ENCODE results near the gene BTBD17. TPM values are rescaled to one million over a fixed set of nuclear protein-coding genes. Genes with fewer than 3 reads are reported as not detected.

The BTBD17 gene
- total RNA-seq, 2 experiments from 2014 or later: not detected

- intact Hi-C loops (cut with micrococcal nuclease): no loop called here
- no peak overlapping the region for H3K4me3 Mint-ChIP-seq
- H3K36me3 Mint-ChIP-seq (ENCODE audit: low read depth): no peaks in the 10 kb centered on the region
- DNase-seq: no peak
- H3K27me3 Mint-ChIP-seq (ENCODE audit: low read depth): no peaks in the 10 kb centered on the region
- CTCF ChIA-PET: no interaction called here
- no peak overlapping the region for H3K27ac Mint-ChIP-seq
- no peaks in the 10 kb centered on the region for H3K9me3 Mint-ChIP-seq
- no peaks in the 10 kb centered on the region for H3K4me1 Mint-ChIP-seq (ENCODE audit: low read depth)
These were observed 19.4 kb downstream of the BTBD17 start for GRCh38 chr17:74342224-74342623.

- Mint-ChIP-seq H3K36me3 (ENCODE audit: low read depth) (no peaks in the 10 kb centered on the region), H3K27me3 (ENCODE audit: low read depth) (no peaks in the 10 kb centered on the region), H3K4me3 (no peak overlapping the region), H3K4me1 (ENCODE audit: low read depth) (no peaks in the 10 kb centered on the region), H3K27ac (no peak overlapping the region), H3K9me3 (no peaks in the 10 kb centered on the region)
- DNase-seq: no peak
- intact Hi-C loops (cut with micrococcal nuclease): no loop called here
- CTCF ChIA-PET: interaction anchor here (0.6 kb wide), 1 partner anchor 502 kb away, joined by 3 read pairs; no protein-coding TSS in a partner anchor
These were observed 21.1 kb downstream of the BTBD17 start for GRCh38 chr17:74340470-74341023.

GRCh38 chr17:74339537-74340195 is 22.0 kb downstream of the BTBD17 start:
- CTCF ChIA-PET: no interaction called here
- H3K27me3 Mint-ChIP-seq (ENCODE audit: low read depth): no peaks in the 10 kb centered on the region
- DNase-seq: no peak
- no peak overlapping the region for H3K4me3 Mint-ChIP-seq
- no peaks in the 10 kb centered on the region for H3K4me1 Mint-ChIP-seq (ENCODE audit: low read depth)
- no peaks in the 10 kb centered on the region for H3K36me3 Mint-ChIP-seq (ENCODE audit: low read depth)
- no peaks in the 10 kb centered on the region for H3K9me3 Mint-ChIP-seq
- no peak overlapping the region for H3K27ac Mint-ChIP-seq
- intact Hi-C loops (cut with micrococcal nuclease): no loop called here

- intact Hi-C loops (cut with micrococcal nuclease): no loop called here
- Mint-ChIP-seq H3K9me3 (no peaks in the 10 kb centered on the region), H3K36me3 (ENCODE audit: low read depth) (no peaks in the 10 kb centered on the region), H3K4me1 (ENCODE audit: low read depth) (no peaks in the 10 kb centered on the region), H3K27me3 (ENCODE audit: low read depth) (no peaks in the 10 kb centered on the region), H3K4me3 (no peak overlapping the region), H3K27ac (no peak overlapping the region)
- CTCF ChIA-PET: interaction anchor here (1.6 kb wide), 1 partner anchor 30 kb away, joined by 5 read pairs; no protein-coding TSS in a partner anchor
- DNase-seq: no peak
These were observed 23.7 kb downstream of the BTBD17 start for GRCh38 chr17:74337834-74338500.

- H3K9me3 Mint-ChIP-seq: no peaks in the 10 kb centered on the region
- CTCF ChIA-PET: interaction anchor here (1.2 kb wide), 1 partner anchor 16 kb away, joined by 3 read pairs; no protein-coding TSS in a partner anchor
These were observed 25.4 kb downstream of the BTBD17 start for GRCh38 chr17:74336307-74336706.

GRCh38 chr17:74335529-74336062 is 26.1 kb downstream of the BTBD17 start:
- CTCF ChIA-PET: interaction anchor here (0.6 to 1.2 kb wide), 4 partner anchors 12 to 252 kb away, joined by 3 to 4 read pairs (median 3); no protein-coding TSS in a partner anchor
- DNase-seq: no peak
- intact Hi-C loops (cut with micrococcal nuclease): no loop called here
- H3K4me3 Mint-ChIP-seq: no peak overlapping the region
- no peaks in the 10 kb centered on the region for H3K9me3 Mint-ChIP-seq
- no peaks in the 10 kb centered on the region for H3K4me1 Mint-ChIP-seq (ENCODE audit: low read depth)
- no peaks in the 10 kb centered on the region for H3K36me3 Mint-ChIP-seq (ENCODE audit: low read depth)
- H3K27ac Mint-ChIP-seq: no peak overlapping the region
- H3K27me3 Mint-ChIP-seq (ENCODE audit: low read depth): no peaks in the 10 kb centered on the region

More at GRCh38 chr17:74336307-74336706, 25.4 kb downstream of the BTBD17 start:
- Mint-ChIP-seq H3K4me1 (ENCODE audit: low read depth) (no peaks in the 10 kb centered on the region), H3K36me3 (ENCODE audit: low read depth) (no peaks in the 10 kb centered on the region), H3K4me3 (no peak overlapping the region), H3K27me3 (ENCODE audit: low read depth) (no peaks in the 10 kb centered on the region), H3K27ac (no peak overlapping the region)
- DNase-seq: no peak
- intact Hi-C loops (cut with micrococcal nuclease): no loop called here

GRCh38 chr17:74334393-74335039 is 27.2 kb downstream of the BTBD17 start:
- H3K9me3 Mint-ChIP-seq: no peaks in the 10 kb centered on the region
- H3K4me1 Mint-ChIP-seq (ENCODE audit: low read depth): peaks cover 1% of the 10 kb centered on the region
- peaks cover 2% of the 10 kb centered on the region for H3K27me3 Mint-ChIP-seq (ENCODE audit: low read depth)
- DNase-seq: no peak
- H3K4me3 Mint-ChIP-seq: no peak overlapping the region
- CTCF ChIA-PET: interaction anchor here (1.0 kb wide), 1 partner anchor 45 kb away, joined by 3 read pairs; no protein-coding TSS in a partner anchor
- no peaks in the 10 kb centered on the region for H3K36me3 Mint-ChIP-seq (ENCODE audit: low read depth)
- intact Hi-C loops (cut with micrococcal nuclease): no loop called here
- no peak overlapping the region for H3K27ac Mint-ChIP-seq

- Mint-ChIP-seq H3K36me3 (ENCODE audit: low read depth) (no peaks in the 10 kb centered on the region), H3K9me3 (no peaks in the 10 kb centered on the region), H3K27me3 (ENCODE audit: low read depth) (peaks cover 4% of the 10 kb centered on the region), H3K27ac (no peak overlapping the region), H3K4me1 (ENCODE audit: low read depth) (peaks cover 7% of the 10 kb centered on the region), H3K4me3 (no peak overlapping the region)
- CTCF ChIA-PET: interaction anchor here (0.6 to 2.5 kb wide), 2 partner anchors 32 to 41 kb away, joined by 3 to 6 read pairs; no protein-coding TSS in a partner anchor
- no peak for DNase-seq
- intact Hi-C loops (cut with micrococcal nuclease): no loop called here
These were observed 28.8 kb downstream of the BTBD17 start for GRCh38 chr17:74332763-74333283.

GRCh38 chr17:74332017-74332650 is 29.5 kb downstream of the BTBD17 start:
- no peak overlapping the region for H3K4me3 Mint-ChIP-seq
- peaks cover 7% of the 10 kb centered on the region for H3K4me1 Mint-ChIP-seq (ENCODE audit: low read depth)
- no peaks in the 10 kb centered on the region for H3K36me3 Mint-ChIP-seq (ENCODE audit: low read depth)
- H3K27me3 Mint-ChIP-seq (ENCODE audit: low read depth): peaks cover 7% of the 10 kb centered on the region
- no peak overlapping the region for H3K27ac Mint-ChIP-seq
- intact Hi-C loops (cut with micrococcal nuclease): no loop called here
- no peak for DNase-seq
- H3K9me3 Mint-ChIP-seq: no peaks in the 10 kb centered on the region
- CTCF ChIA-PET: interaction anchor here (2.5 kb wide), 1 partner anchor 31 kb away, joined by 6 read pairs; no protein-coding TSS in a partner anchor

- H3K4me1 Mint-ChIP-seq (ENCODE audit: low read depth): peaks cover 10% of the 10 kb centered on the region
- intact Hi-C loops (cut with micrococcal nuclease): no loop called here
- H3K27ac Mint-ChIP-seq: no peak overlapping the region
- peaks cover 14% of the 10 kb centered on the region for H3K27me3 Mint-ChIP-seq (ENCODE audit: low read depth)
- H3K9me3 Mint-ChIP-seq: no peaks in the 10 kb centered on the region
- H3K36me3 Mint-ChIP-seq (ENCODE audit: low read depth): no peaks in the 10 kb centered on the region
- CTCF ChIA-PET: interaction anchor here (2.5 kb wide), 1 partner anchor 30 kb away, joined by 6 read pairs; no protein-coding TSS in a partner anchor
- no peak overlapping the region for H3K4me3 Mint-ChIP-seq
- DNase-seq: no peak
These were observed 31.2 kb downstream of the BTBD17 start for GRCh38 chr17:74330446-74330845.

- intact Hi-C loops (cut with micrococcal nuclease): no loop called here
- Mint-ChIP-seq H3K36me3 (ENCODE audit: low read depth) (no peaks in the 10 kb centered on the region), H3K9me3 (no peaks in the 10 kb centered on the region), H3K27me3 (ENCODE audit: low read depth) (peaks cover 18% of the 10 kb centered on the region), H3K4me1 (ENCODE audit: low read depth) (peaks cover 10% of the 10 kb centered on the region), H3K27ac (no peak overlapping the region), H3K4me3 (no peak overlapping the region)
- no peak for DNase-seq
- CTCF ChIA-PET: interaction anchor here (0.6 to 1.3 kb wide), 2 partner anchors 30 to 228 kb away, joined by 3 read pairs; no protein-coding TSS in a partner anchor
These were observed 32.3 kb downstream of the BTBD17 start for GRCh38 chr17:74329378-74329777.
